GM12878 (cell line): ENCODE measurements around the gene TNKS1BP1. TPM values are rescaled to one million over a fixed set of nuclear protein-coding genes. Genes with fewer than 3 reads are reported as not detected.

ENCODE experiments used
- ATAC-seq: fragments of 200-7000 bp; cut with Tn5 transposase; 3 replicates; pipeline ENCODE4 v1.9.1; 2020; ENCODE audit warnings: mild to moderate bottlenecking, moderate library complexity
- BruUV-seq: library from RNA; stranded (reverse); fragments of 400-500 nt; replicated peaks from 2 replicates; lab custom pipeline; 2021; lab: Mats Ljungman, UMichigan
- CTCF ChIA-PET: fragments of 300-600 bp; sonication (Branson Sonifier 250); formaldehyde crosslinking; extraction: SDS; loops from one replicate; lab custom pipeline; 2021; ENCODE audit warnings: inconsistent platforms; lab: Yijun Ruan, JAX
- POLR2A ChIA-PET: fragments of 350-600 bp; formaldehyde crosslinking; extraction: SDS; loops from one replicate; lab custom pipeline; 2021; ENCODE audit warnings: inconsistent platforms; lab: Charles Lee
- RAD21 ChIA-PET: fragments of 300-600 bp; sonication (Branson Sonifier 250); formaldehyde crosslinking; loops from one replicate; lab custom pipeline; 2023; ENCODE audit warnings: antibody characterized with exemption; ENCODE audit not compliant: unreplicated experiment; lab: Charles Lee
- SMC1A ChIA-PET: fragments of 300-600 bp; sonication (Branson Sonifier 250); formaldehyde crosslinking; loops from one replicate; lab custom pipeline; 2023; ENCODE audit not compliant: unreplicated experiment, uncharacterized antibody; lab: Charles Lee
- DNase-seq: peaks from one replicate; pipeline ENCODE4 v3.0.0-alpha.2; 2011; ENCODE audit warnings: low read depth, low spot score
- FAIRE-seq: peaks from 3 replicates; lab custom pipeline; 2011; peaks lifted over from hg19 to GRCh38; lab: Jason Lieb, UNC
- H2AFZ ChIP-seq: 2 replicates; pipeline ENCODE4 v1.6.0; 2011; ENCODE audit warnings: low read depth, low read length, control low read depth; ENCODE audit not compliant: control insufficient read depth
- H3K27ac ChIP-seq: 2 replicates; pipeline ENCODE4 v1.5.1; 2011; ENCODE audit warnings: control low read depth; ENCODE audit not compliant: control insufficient read depth, insufficient read depth
- H3K27me3 ChIP-seq, 2 experiments: replicated peaks in 1 of 2; 2 replicates each; pipeline versions ENCODE4 v1.6.0 to v1.6.1; 2011; ENCODE audit warnings: low read length in 1 of 2; ENCODE audit not compliant: control insufficient read depth in 2 of 2, insufficient read depth in 2 of 2
- H3K36me3 ChIP-seq, 2 experiments: 2 replicates each; pipeline ENCODE4 v1.5.1; 2011; ENCODE audit warnings: low read length in 1 of 2; ENCODE audit not compliant: control insufficient read depth in 2 of 2, insufficient read depth in 2 of 2
- H3K4me1 ChIP-seq: 2 replicates; pipeline ENCODE4 v1.6.1; 2011; ENCODE audit warnings: mild to moderate bottlenecking, low read length, moderate library complexity, mixed read lengths; ENCODE audit not compliant: control insufficient read depth, insufficient read depth
- H3K4me2 ChIP-seq: 2 replicates; pipeline ENCODE4 v1.6.0; 2011; ENCODE audit warnings: control low read depth; ENCODE audit not compliant: control insufficient read depth, insufficient read depth
- H3K4me3 ChIP-seq: fragments of 200-600 bp; sonication (generic); 2 replicates; pipeline ENCODE4 v1.5.1; 2016
- H3K79me2 ChIP-seq: 2 replicates; pipeline ENCODE4 v1.6.0; 2011; ENCODE audit warnings: low read length; ENCODE audit not compliant: control insufficient read depth, insufficient read depth
- H3K9ac ChIP-seq: 2 replicates; pipeline ENCODE4 v1.8.0; 2011; ENCODE audit warnings: low read length, control low read depth, mixed read lengths; ENCODE audit not compliant: control insufficient read depth, insufficient read depth
- H3K9me3 ChIP-seq: replicated peaks from 3 replicates; pipeline ENCODE4 v1.5.1; 2011; ENCODE audit warnings: mild to moderate bottlenecking, low read length; ENCODE audit not compliant: control insufficient read depth, insufficient read depth
- H4K20me1 ChIP-seq: 2 replicates; pipeline ENCODE4 v1.6.0; 2011; ENCODE audit not compliant: control insufficient read depth, insufficient read depth
- CBX3 ChIP-seq: fragments of 200-600 bp; sonication (generic); IDR thresholded peaks from 2 replicates; pipeline ENCODE4 v1.6.1; 2016; ENCODE audit warnings: low read depth, borderline replicate concordance
- CEBPB ChIP-seq, 2 experiments: fragments of 150-350 bp in 1 of 2; IDR thresholded peaks; 2 replicates each; pipeline ENCODE4 v1.6.1; 2012 to 2014; ENCODE audit warnings: low read depth in 2 of 2, low read length in 2 of 2, borderline replicate concordance in 1 of 2, inconsistent platforms in 1 of 2
- ESRRA ChIP-seq: IDR thresholded peaks from 2 replicates; pipeline ENCODE4 v1.6.1; 2012; ENCODE audit warnings: mild to moderate bottlenecking, low read length, improper control_type of control experiment
- IKZF1 ChIP-seq: fragments of 450-650 bp; conservative IDR thresholded peaks from 2 replicates; pipeline ENCODE4 v1.6.1; 2017; ENCODE audit warnings: antibody characterized with exemption, mild to moderate bottlenecking
- IRF4 ChIP-seq: IDR thresholded peaks from 2 replicates; pipeline ENCODE4 v1.6.1; 2011; ENCODE audit warnings: low read depth, low read length
- MTA3 ChIP-seq: IDR thresholded peaks from 2 replicates; pipeline ENCODE4 v1.6.1; 2012; ENCODE audit warnings: low read length, inconsistent platforms, borderline replicate concordance
- NRF1 ChIP-seq: conservative IDR thresholded peaks from 2 replicates; pipeline ENCODE4 v1.6.1; 2011; ENCODE audit warnings: mild to moderate bottlenecking, low read depth, low read length, improper control_type of control experiment
- PAX5 ChIP-seq: IDR thresholded peaks from 2 replicates; pipeline ENCODE4 v1.6.1; 2011; ENCODE audit warnings: low read depth, low read length, borderline replicate concordance
- RAD51 ChIP-seq: fragments of 450-650 bp; IDR thresholded peaks from 2 replicates; pipeline ENCODE4 v1.6.1; 2016; ENCODE audit warnings: moderate library complexity, mild to moderate bottlenecking, inconsistent platforms
- RUNX3 ChIP-seq: IDR thresholded peaks from 2 replicates; pipeline ENCODE4 v1.6.1; 2012; ENCODE audit warnings: low read length, inconsistent platforms
- SMARCA5 ChIP-seq: fragments of 450-650 bp; IDR thresholded peaks from 2 replicates; pipeline ENCODE4 v1.6.1; 2017; ENCODE audit warnings: mild to moderate bottlenecking
- SPI1 ChIP-seq: IDR thresholded peaks from 2 replicates; pipeline ENCODE4 v1.6.1; 2011; ENCODE audit warnings: low read depth, mild to moderate bottlenecking, low read length, moderate library complexity, borderline replicate concordance; ENCODE audit not compliant: insufficient read depth
- YY1 ChIP-seq: IDR thresholded peaks from 2 replicates; pipeline ENCODE4 v1.6.1; 2011; ENCODE audit warnings: low read depth, mild to moderate bottlenecking, low read length
- ZNF207 ChIP-seq: fragments of 450-650 bp; IDR thresholded peaks from 2 replicates; pipeline ENCODE4 v1.6.1; 2014; ENCODE audit warnings: antibody characterized with exemption, mild to moderate bottlenecking, borderline replicate concordance
- WGBS: methylation state at CpG from one replicate; pipeline ENCODE4 v1.1.6; 2016; ENCODE audit warnings: low lambda C conversion rate; ENCODE audit not compliant: insufficient replicate concordance, insufficient coverage; ENCODE audit errors: missing lambda C conversion rate; 5-methylcytosine and 5-hydroxymethylcytosine counted together
- in situ Hi-C: fragments of 300-500 bp; cut with MboI; formaldehyde crosslinking; loops from 9 replicates; pipeline ENCODE4 v1.14.3; 2018; ENCODE audit warnings: mixed read lengths
- intact Hi-C: fragments of 100-400 bp; cut with micrococcal nuclease; formaldehyde crosslinking; loops from one replicate; pipeline ENCODE4 v1.14.2; 2022; ENCODE audit not compliant: unreplicated experiment
- polyA plus RNA-seq, 11 experiments: library from polyadenylated mRNA; depleted of rRNA in 4 of 11; unstranded in 6 of 11; stranded (reverse) in 5 of 11; fragments of >200 nt; fragmentation: Nextera tagmentation in 4 of 11; fragmentation: Illumina TruSeq in 1 of 11; extraction: Ambion mirVana in 4 of 11; extraction: Trizol in 1 of 11; gene quantifications; 1 replicate in 1 of 11; 2 replicates in 10 of 11; pipeline versions ENCODE4 v1.2.1 to v1.2.3, GENCODE V29; 2011 to 2016; ENCODE audit warnings: inconsistent platforms in 2 of 11, missing spikeins in 2 of 11, low read depth in 1 of 11
- total RNA-seq, 4 experiments: library from RNA; depleted of rRNA in 3 of 4; stranded (reverse); fragments of >200 nt in 3 of 4; fragmentation: Illumina TruSeq in 1 of 4; extraction: Trizol in 1 of 4; gene quantifications; 2 replicates each; pipeline versions ENCODE4 v1.2.1 to v1.2.3, GENCODE V29; 2013 to 2021
- TF ChIP-seq, protein P1 (sequence below): fragments of 450-650 bp; IDR thresholded peaks from 2 replicates; pipeline ENCODE4 v1.6.1; 2018; ENCODE audit warnings: borderline replicate concordance, mild to moderate bottlenecking; ENCODE audit not compliant: partially characterized antibody
- TF ChIP-seq, protein P2 (sequence below): fragments of 450-650 bp; formaldehyde crosslinking; IDR thresholded peaks from 2 replicates; pipeline ENCODE4 v1.4.0; 2020; ENCODE audit warnings: mild to moderate bottlenecking, moderate library complexity
- TF ChIP-seq, protein P3 (sequence below): IDR thresholded peaks from 2 replicates; pipeline ENCODE4 v1.6.1; 2012; ENCODE audit warnings: low read depth, low read length, improper control_type of control experiment

The TNKS1BP1 gene
- total and polyA plus RNA-seq, 10 of the 15 experiments (the other 5 are each of a cell fraction or from before 2014, with no cell fraction given): 0.26 to 15.8 (median 4.3) TPM

DNA sequence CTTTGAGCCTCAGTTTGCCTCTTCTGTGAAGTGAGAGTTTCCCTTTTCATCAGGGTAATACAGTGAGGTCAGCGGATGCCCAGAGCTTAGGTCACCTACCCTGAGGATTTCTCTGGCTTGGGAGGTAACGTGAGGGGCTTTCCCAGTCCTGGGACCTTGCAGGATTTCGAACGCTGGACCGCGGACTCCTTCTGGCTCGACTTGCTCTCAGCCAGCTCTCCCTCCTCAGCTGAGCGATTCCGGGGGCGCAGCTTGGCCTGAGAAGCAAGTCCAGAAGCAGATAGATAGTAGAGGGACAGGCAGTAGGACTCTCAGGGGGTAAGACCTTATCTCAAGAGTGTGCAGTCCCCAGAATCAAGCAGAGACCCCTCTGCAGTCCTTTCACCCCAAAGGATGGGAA lies 24.0 kb downstream of the TNKS1BP1 start:
- no TSS peak for BruUV-seq
- WGBS: 90% methylated on average over 10 of the region's 10 CpGs

DNA sequence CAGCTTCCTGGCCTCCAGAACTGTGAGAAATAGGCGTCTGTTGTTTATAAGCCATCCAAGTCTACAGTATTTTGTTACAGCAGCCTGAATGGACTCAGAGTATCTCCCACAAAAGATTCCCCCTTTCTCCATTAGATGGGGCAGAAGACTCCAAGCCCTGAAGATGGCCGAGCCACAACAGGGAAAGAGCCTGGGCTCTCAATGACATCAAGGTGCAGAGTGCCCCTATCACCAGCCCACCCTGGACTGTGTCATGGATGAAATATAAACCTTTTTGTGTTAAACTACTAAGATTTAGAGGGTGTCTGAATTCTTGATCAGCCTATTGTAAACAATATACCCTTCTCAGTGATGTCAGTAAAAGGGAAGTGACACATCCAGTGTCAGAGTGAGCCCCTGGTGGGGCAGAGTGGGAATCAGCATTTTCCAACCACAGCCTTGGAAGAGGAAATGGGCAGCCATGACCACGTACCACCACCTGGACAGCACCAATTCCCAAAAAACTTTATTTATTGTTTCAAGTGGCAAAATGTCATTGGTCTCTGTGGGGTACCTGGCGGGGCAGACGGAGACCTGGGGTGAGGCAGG lies 25.5 kb downstream of the TNKS1BP1 start:
- intact Hi-C loops (no loop called here), in situ Hi-C loops (no loop called here)
- ChIA-PET RAD21 (no interaction called here), CTCF (no interaction called here), POLR2A (no interaction called here), SMC1A (no interaction called here)
- H3K79me2 ChIP-seq: no peaks in the 10 kb centered on the region
- WGBS: 75% methylated on average over 5 of the region's 5 CpGs
- no peaks in the 10 kb centered on the region for H3K4me1 ChIP-seq
- H3K27ac ChIP-seq: no peak overlapping the region
- BruUV-seq: no TSS peak
- no peaks in the 10 kb centered on the region for H4K20me1 ChIP-seq
- no peaks in the 10 kb centered on the region; the same call in 2 of the 3 replicates for H3K9me3 ChIP-seq
- no peak overlapping the region for H2AFZ ChIP-seq
- no peaks in the 10 kb centered on the region for H3K27me3 ChIP-seq
- no peak overlapping the region for H3K9ac ChIP-seq
- ATAC-seq (no peak), DNase-seq (no peak), FAIRE-seq (no peak)
- H3K36me3 ChIP-seq: no peaks in the 10 kb centered on the region; a peak in 2 of 4 replicates
- H3K4me2 ChIP-seq: no peak overlapping the region
- H3K4me3 ChIP-seq: no peak overlapping the region
- TF ChIP-seq, protein P1, sequence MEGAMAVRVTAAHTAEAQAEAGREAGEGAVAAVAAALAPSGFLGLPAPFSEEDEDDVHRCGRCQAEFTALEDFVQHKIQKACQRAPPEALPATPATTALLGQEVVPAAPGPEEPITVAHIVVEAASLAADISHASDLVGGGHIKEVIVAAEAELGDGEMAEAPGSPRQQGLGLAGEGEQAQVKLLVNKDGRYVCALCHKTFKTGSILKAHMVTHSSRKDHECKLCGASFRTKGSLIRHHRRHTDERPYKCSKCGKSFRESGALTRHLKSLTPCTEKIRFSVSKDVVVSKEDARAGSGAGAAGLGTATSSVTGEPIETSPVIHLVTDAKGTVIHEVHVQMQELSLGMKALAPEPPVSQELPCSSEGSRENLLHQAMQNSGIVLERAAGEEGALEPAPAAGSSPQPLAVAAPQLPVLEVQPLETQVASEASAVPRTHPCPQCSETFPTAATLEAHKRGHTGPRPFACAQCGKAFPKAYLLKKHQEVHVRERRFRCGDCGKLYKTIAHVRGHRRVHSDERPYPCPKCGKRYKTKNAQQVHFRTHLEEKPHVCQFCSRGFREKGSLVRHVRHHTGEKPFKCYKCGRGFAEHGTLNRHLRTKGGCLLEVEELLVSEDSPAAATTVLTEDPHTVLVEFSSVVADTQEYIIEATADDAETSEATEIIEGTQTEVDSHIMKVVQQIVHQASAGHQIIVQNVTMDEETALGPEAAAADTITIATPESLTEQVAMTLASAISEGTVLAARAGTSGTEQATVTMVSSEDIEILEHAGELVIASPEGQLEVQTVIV: no peak
- TF ChIP-seq CEBPB (IDR thresholded peaks at IDR 0.05; ENCODE audit: borderline replicate concordance in 1 of 2, low read depth in 2 of 2, low read length in 2 of 2): no peak
- TF ChIP-seq, protein P2, sequence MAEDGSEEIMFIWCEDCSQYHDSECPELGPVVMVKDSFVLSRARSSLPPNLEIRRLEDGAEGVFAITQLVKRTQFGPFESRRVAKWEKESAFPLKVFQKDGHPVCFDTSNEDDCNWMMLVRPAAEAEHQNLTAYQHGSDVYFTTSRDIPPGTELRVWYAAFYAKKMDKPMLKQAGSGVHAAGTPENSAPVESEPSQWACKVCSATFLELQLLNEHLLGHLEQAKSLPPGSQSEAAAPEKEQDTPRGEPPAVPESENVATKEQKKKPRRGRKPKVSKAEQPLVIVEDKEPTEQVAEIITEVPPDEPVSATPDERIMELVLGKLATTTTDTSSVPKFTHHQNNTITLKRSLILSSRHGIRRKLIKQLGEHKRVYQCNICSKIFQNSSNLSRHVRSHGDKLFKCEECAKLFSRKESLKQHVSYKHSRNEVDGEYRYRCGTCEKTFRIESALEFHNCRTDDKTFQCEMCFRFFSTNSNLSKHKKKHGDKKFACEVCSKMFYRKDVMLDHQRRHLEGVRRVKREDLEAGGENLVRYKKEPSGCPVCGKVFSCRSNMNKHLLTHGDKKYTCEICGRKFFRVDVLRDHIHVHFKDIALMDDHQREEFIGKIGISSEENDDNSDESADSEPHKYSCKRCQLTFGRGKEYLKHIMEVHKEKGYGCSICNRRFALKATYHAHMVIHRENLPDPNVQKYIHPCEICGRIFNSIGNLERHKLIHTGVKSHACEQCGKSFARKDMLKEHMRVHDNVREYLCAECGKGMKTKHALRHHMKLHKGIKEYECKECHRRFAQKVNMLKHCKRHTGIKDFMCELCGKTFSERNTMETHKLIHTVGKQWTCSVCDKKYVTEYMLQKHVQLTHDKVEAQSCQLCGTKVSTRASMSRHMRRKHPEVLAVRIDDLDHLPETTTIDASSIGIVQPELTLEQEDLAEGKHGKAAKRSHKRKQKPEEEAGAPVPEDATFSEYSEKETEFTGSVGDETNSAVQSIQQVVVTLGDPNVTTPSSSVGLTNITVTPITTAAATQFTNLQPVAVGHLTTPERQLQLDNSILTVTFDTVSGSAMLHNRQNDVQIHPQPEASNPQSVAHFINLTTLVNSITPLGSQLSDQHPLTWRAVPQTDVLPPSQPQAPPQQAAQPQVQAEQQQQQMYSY (CRISPR knock-in tag): no peak
- TF ChIP-seq SMARCA5: no peak
- TF ChIP-seq ESRRA: no peak
- no peak for TF ChIP-seq RUNX3
- no peak for TF ChIP-seq PAX5

More for the DNA sequence above, 24.0 kb downstream of the TNKS1BP1 start:
- no peaks in the 10 kb centered on the region for H3K4me1 ChIP-seq
- POLR2A ChIA-PET: no interaction called here
- no peak overlapping the region for H3K4me3 ChIP-seq
- RAD21 ChIA-PET: no interaction called here
- H4K20me1 ChIP-seq: no peaks in the 10 kb centered on the region
- intact Hi-C loops: no loop called here
- no peaks in the 10 kb centered on the region; a peak in 2 of 4 replicates for H3K36me3 ChIP-seq
- DNase-seq (no peak), FAIRE-seq (no peak), ATAC-seq (no peak)
- H3K9me3 ChIP-seq: no peaks in the 10 kb centered on the region; the same call in 2 of the 3 replicates
- SMC1A ChIA-PET: no interaction called here
- no peaks in the 10 kb centered on the region for H3K27me3 ChIP-seq
- no peak overlapping the region for H3K27ac ChIP-seq
- H3K4me2 ChIP-seq: no peak overlapping the region
- in situ Hi-C loops: no loop called here
- no peak overlapping the region for H2AFZ ChIP-seq
- H3K9ac ChIP-seq: no peak overlapping the region
- no peak for TF ChIP-seq MTA3
- TF ChIP-seq SPI1: no peak
- TF ChIP-seq, protein P3, sequence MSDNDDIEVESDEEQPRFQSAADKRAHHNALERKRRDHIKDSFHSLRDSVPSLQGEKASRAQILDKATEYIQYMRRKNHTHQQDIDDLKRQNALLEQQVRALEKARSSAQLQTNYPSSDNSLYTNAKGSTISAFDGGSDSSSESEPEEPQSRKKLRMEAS: no peak
- TF ChIP-seq RAD51: no peak
- no peak for TF ChIP-seq IKZF1
- TF ChIP-seq CBX3: no peak
- TF ChIP-seq YY1: no peak
- no peak for TF ChIP-seq ZNF207
- TF ChIP-seq NRF1: no peak
- no peak for TF ChIP-seq IRF4
- CTCF ChIA-PET: no interaction called here
- no peaks in the 10 kb centered on the region for H3K79me2 ChIP-seq
